Neural cell (in vitro differentiated cells): ENCODE data around the gene TXLNG. TPM values are rescaled to one million over a fixed set of nuclear protein-coding genes. Genes with fewer than 3 reads are reported as not detected.

ENCODE experiments used
- H2AFZ ChIP-seq: fragments of 200-600, 300-800 bp; sonication (generic), shearing (Covaris generic); 2 replicates; pipeline ENCODE4 v1.6.0; 2014; ENCODE audit warnings: low read depth, mild to moderate bottlenecking, antibody characterized with exemption, low read length, moderate library complexity
- H3F3A ChIP-seq: fragments of 200-600 bp; shearing (Covaris generic); 2 replicates; pipeline ENCODE4 v1.6.1; 2016; ENCODE audit warnings: mild to moderate bottlenecking, moderate library complexity, mixed read lengths, antibody characterized with exemption, low read length; ENCODE audit not compliant: insufficient read depth, poor library complexity, severe bottlenecking
- H3K27ac ChIP-seq: fragments of 200-600, 300-800 bp; sonication (generic), shearing (Covaris generic); 2 replicates; pipeline ENCODE4 v1.5.1; 2014; ENCODE audit warnings: mild to moderate bottlenecking, low read length, moderate library complexity
- H3K27me3 ChIP-seq: fragments of 300-800, 200-600 bp; sonication (generic), shearing (Covaris generic); 2 replicates; pipeline ENCODE4 v1.6.0; 2014; ENCODE audit warnings: mild to moderate bottlenecking, low read depth, low read length, moderate library complexity; ENCODE audit not compliant: insufficient read depth
- H3K36me3 ChIP-seq: fragments of 300-800, 200-600 bp; sonication (generic), shearing (Covaris generic); 2 replicates; pipeline ENCODE4 v1.5.1; 2014; ENCODE audit warnings: mild to moderate bottlenecking, antibody characterized with exemption, low read length, moderate library complexity; ENCODE audit not compliant: insufficient read depth
- H3K4me2 ChIP-seq: fragments of 300-800, 200-600 bp; sonication (generic), shearing (Covaris generic); 2 replicates; pipeline ENCODE4 v1.6.0; 2014; ENCODE audit warnings: mild to moderate bottlenecking, low read length
- H3K4me3 ChIP-seq: fragments of 300-800, 200-600 bp; sonication (generic), shearing (Covaris generic); 2 replicates; pipeline ENCODE4 v1.5.1; 2014; ENCODE audit warnings: mild to moderate bottlenecking, low read length, moderate library complexity
- H3K79me2 ChIP-seq: fragments of 200-600 bp; shearing (Covaris generic); replicated peaks from 2 replicates; pipeline ENCODE4 v1.6.0; 2014; ENCODE audit warnings: mild to moderate bottlenecking, low read length, moderate library complexity; ENCODE audit not compliant: insufficient read depth
- H3K9ac ChIP-seq: fragments of 300-800, 200-600 bp; sonication (generic), shearing (Covaris generic); 2 replicates; pipeline ENCODE4 v1.6.1; 2016; ENCODE audit warnings: mild to moderate bottlenecking, low read length, mixed read lengths
- H3K9me2 ChIP-seq: fragments of 200-600 bp; shearing (Covaris generic); 2 replicates; pipeline ENCODE4 v1.6.1; 2016; ENCODE audit warnings: mild to moderate bottlenecking, low read length, mixed read lengths; ENCODE audit not compliant: insufficient read depth
- H3K9me3 ChIP-seq: fragments of 200-600, 300-800 bp; sonication (generic), shearing (Covaris generic); 2 replicates; pipeline ENCODE4 v1.6.1; 2016; ENCODE audit warnings: mild to moderate bottlenecking, mixed run types, low read length, moderate library complexity, mixed read lengths
- H4K20me1 ChIP-seq: fragments of 200-600 bp; shearing (Covaris generic); 2 replicates; pipeline ENCODE4 v1.6.1; 2016; ENCODE audit warnings: mild to moderate bottlenecking, mixed run types; ENCODE audit not compliant: insufficient read depth
- EP300 ChIP-seq: fragments of 450-650 bp; conservative IDR thresholded peaks from 2 replicates; pipeline ENCODE4 v1.6.1; 2014; ENCODE audit warnings: antibody characterized with exemption, mild to moderate bottlenecking, moderate library complexity; ENCODE audit not compliant: poor library complexity, severe bottlenecking
- EZH2 ChIP-seq: fragments of 200-600, 300-800 bp; shearing (Covaris generic), sonication (generic); IDR thresholded peaks from 2 replicates; pipeline ENCODE4 v1.6.1; 2014; ENCODE audit warnings: antibody characterized with exemption, low read length, borderline replicate concordance, mild to moderate bottlenecking; ENCODE audit not compliant: insufficient read depth, poor library complexity, severe bottlenecking
- MXI1 ChIP-seq: fragments of 450-650 bp; conservative IDR thresholded peaks from 2 replicates; pipeline ENCODE4 v1.6.1; 2014; ENCODE audit warnings: antibody characterized with exemption, mild to moderate bottlenecking; ENCODE audit not compliant: poor library complexity, severe bottlenecking
- POLR2AphosphoS5 ChIP-seq: IDR thresholded peaks from 2 replicates; pipeline ENCODE4 v1.6.1; 2012
- RAD21 ChIP-seq: fragments of 450-650 bp; conservative IDR thresholded peaks from 2 replicates; pipeline ENCODE4 v1.6.1; 2014; ENCODE audit warnings: antibody characterized with exemption, mild to moderate bottlenecking, moderate library complexity
- SMC3 ChIP-seq: fragments of 450-650 bp; conservative IDR thresholded peaks from 2 replicates; pipeline ENCODE4 v1.6.1; 2014; ENCODE audit warnings: antibody characterized with exemption, mild to moderate bottlenecking, moderate library complexity; ENCODE audit not compliant: poor library complexity
- TAF1 ChIP-seq: IDR thresholded peaks from 2 replicates; pipeline ENCODE4 v1.6.1; 2012; ENCODE audit warnings: low read depth
- polyA plus RNA-seq: library from polyadenylated mRNA; depleted of rRNA; stranded (reverse); fragments of >200 nt; gene quantifications from 2 replicates; pipeline ENCODE4 v1.2.3, GENCODE V29; 2014
- TF ChIP-seq, protein P1 (sequence below): fragments of 450-650 bp; IDR thresholded peaks from 2 replicates; pipeline ENCODE4 v1.5.1; 2014; ENCODE audit warnings: antibody characterized with exemption, mild to moderate bottlenecking, moderate library complexity; ENCODE audit not compliant: poor library complexity, severe bottlenecking
- TF ChIP-seq, protein P2 (sequence below): IDR thresholded peaks from 2 replicates; pipeline ENCODE4 v1.6.1; 2012; ENCODE audit warnings: borderline replicate concordance

TXLNG gene
- polyA plus RNA-seq, 1 donor from 2014 or later, result 24.2 TPM

DNA sequence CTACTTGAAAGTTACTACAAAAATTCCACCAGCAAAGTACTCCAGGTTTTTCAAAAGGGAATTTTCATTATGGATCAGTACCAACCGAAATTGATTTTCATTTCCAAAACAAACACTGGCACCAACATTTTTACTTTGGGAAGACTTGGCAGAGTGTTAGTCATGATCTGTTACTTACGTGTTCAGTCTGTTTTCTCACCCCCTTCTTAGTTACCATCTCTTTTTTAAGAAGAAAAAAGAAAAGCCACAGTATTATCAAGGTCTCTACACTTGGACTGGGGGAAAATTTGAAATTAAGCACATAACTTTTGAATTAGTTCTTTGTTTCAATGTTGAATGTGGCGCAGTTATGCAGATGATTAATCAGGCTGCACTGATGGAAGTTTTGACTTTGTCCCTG, 56.4 kb downstream of the TXLNG start:
- H3K27ac ChIP-seq, result no peak overlapping the region

DNA sequence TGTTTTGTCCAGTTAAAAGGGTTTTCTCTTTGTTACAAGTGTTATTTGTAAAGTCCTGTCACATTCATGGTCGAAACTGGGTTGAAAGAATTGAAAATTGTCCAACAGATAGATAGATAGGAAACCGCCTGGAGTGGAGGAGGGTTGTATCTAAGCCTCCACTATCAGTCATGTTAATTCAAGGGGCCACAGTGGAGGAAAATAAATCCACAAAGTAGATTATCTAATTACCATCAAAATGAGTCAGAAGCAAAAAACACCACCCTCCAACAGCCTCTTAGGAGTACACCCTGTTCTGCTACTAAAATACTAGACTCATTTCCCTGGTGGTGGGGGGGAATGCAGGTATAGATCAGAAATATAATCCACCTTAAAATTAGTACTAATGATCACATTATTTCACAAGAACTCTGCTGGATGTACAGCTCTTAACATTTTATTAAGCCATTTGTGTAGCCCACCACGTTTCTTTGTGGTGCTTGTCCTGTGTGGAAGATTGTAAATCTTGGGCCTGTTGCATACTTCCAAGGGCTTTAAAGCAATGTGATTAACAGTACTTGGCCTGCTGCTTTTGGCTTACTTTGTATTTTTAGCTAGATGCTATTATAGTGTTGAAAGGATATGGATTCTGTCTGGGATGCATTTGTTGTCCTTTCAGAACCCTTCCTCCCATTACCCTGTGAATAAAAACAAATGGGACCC, 57.1 kb downstream of the TXLNG start:
- TF ChIP-seq, protein P1, sequence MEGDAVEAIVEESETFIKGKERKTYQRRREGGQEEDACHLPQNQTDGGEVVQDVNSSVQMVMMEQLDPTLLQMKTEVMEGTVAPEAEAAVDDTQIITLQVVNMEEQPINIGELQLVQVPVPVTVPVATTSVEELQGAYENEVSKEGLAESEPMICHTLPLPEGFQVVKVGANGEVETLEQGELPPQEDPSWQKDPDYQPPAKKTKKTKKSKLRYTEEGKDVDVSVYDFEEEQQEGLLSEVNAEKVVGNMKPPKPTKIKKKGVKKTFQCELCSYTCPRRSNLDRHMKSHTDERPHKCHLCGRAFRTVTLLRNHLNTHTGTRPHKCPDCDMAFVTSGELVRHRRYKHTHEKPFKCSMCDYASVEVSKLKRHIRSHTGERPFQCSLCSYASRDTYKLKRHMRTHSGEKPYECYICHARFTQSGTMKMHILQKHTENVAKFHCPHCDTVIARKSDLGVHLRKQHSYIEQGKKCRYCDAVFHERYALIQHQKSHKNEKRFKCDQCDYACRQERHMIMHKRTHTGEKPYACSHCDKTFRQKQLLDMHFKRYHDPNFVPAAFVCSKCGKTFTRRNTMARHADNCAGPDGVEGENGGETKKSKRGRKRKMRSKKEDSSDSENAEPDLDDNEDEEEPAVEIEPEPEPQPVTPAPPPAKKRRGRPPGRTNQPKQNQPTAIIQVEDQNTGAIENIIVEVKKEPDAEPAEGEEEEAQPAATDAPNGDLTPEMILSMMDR, result no peak
- TF ChIP-seq EP300, result no peak
- TF ChIP-seq, protein P2, sequence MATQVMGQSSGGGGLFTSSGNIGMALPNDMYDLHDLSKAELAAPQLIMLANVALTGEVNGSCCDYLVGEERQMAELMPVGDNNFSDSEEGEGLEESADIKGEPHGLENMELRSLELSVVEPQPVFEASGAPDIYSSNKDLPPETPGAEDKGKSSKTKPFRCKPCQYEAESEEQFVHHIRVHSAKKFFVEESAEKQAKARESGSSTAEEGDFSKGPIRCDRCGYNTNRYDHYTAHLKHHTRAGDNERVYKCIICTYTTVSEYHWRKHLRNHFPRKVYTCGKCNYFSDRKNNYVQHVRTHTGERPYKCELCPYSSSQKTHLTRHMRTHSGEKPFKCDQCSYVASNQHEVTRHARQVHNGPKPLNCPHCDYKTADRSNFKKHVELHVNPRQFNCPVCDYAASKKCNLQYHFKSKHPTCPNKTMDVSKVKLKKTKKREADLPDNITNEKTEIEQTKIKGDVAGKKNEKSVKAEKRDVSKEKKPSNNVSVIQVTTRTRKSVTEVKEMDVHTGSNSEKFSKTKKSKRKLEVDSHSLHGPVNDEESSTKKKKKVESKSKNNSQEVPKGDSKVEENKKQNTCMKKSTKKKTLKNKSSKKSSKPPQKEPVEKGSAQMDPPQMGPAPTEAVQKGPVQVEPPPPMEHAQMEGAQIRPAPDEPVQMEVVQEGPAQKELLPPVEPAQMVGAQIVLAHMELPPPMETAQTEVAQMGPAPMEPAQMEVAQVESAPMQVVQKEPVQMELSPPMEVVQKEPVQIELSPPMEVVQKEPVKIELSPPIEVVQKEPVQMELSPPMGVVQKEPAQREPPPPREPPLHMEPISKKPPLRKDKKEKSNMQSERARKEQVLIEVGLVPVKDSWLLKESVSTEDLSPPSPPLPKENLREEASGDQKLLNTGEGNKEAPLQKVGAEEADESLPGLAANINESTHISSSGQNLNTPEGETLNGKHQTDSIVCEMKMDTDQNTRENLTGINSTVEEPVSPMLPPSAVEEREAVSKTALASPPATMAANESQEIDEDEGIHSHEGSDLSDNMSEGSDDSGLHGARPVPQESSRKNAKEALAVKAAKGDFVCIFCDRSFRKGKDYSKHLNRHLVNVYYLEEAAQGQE, result no peak
- TF ChIP-seq SMC3, result no peak
- TF ChIP-seq RAD21, result no peak
- no peak for TF ChIP-seq TAF1
- TF ChIP-seq MXI1, result no peak
- no peak for TF ChIP-seq EZH2
- TF ChIP-seq POLR2AphosphoS5, result no peak
- no peak overlapping the region for H3K4me3 ChIP-seq
- no peak overlapping the region for H3K9ac ChIP-seq
- no peaks in the 10 kb centered on the region for H3K79me2 ChIP-seq
- no peak overlapping the region for H3K27ac ChIP-seq
- no peaks in the 10 kb centered on the region for H3K27me3 ChIP-seq
- H3K4me2 ChIP-seq, result no peak overlapping the region
- no peaks in the 10 kb centered on the region for H3K9me2 ChIP-seq
- no peaks in the 10 kb centered on the region for H4K20me1 ChIP-seq
- H3F3A ChIP-seq, result no peaks in the 10 kb centered on the region
- no peak overlapping the region for H2AFZ ChIP-seq
- no peaks in the 10 kb centered on the region for H3K36me3 ChIP-seq
- no peaks in the 10 kb centered on the region for H3K9me3 ChIP-seq

More for the DNA sequence above, 56.4 kb downstream of the TXLNG start:
- no peaks in the 10 kb centered on the region for H3K27me3 ChIP-seq
- H3K4me2 ChIP-seq, result no peak overlapping the region
- H3K4me3 ChIP-seq, result no peak overlapping the region
- no peak overlapping the region for H2AFZ ChIP-seq
- H3F3A ChIP-seq, result no peaks in the 10 kb centered on the region
- H3K9me2 ChIP-seq, result no peaks in the 10 kb centered on the region
- H3K9me3 ChIP-seq, result no peaks in the 10 kb centered on the region
- TF ChIP-seq MXI1 (no peak), SMC3 (no peak), RAD21 (no peak), POLR2AphosphoS5 (no peak), EP300 (no peak), EZH2 (no peak), TAF1 (no peak)
- TF ChIP-seq, protein P2, result no peak
- TF ChIP-seq, protein P1, result no peak
- no peaks in the 10 kb centered on the region for H3K36me3 ChIP-seq
- H4K20me1 ChIP-seq, result no peaks in the 10 kb centered on the region
- H3K79me2 ChIP-seq, result no peaks in the 10 kb centered on the region
- no peak overlapping the region for H3K9ac ChIP-seq
